ENCODE data around the gene ATP13A3.

ATP13A3 gene

GRCh38 chr3:194431554-194431953 lies 55.2 kb downstream of the ATP13A3 start:
- DNase-seq: no peak

GRCh38 chr3:194425399-194425798 lies 61.4 kb downstream of the ATP13A3 start:
- no peak for DNase-seq

GRCh38 chr3:194424953-194425352 lies 61.8 kb downstream of the ATP13A3 start:
- DNase-seq: no peak

- DNase-seq: no peak
These were observed 62.4 kb downstream of the ATP13A3 start for GRCh38 chr3:194424373-194424772.

- no peak for DNase-seq
These were observed 63.5 kb downstream of the ATP13A3 start for GRCh38 chr3:194423317-194423716.

GRCh38 chr3:194422188-194422587 lies 64.6 kb downstream of the ATP13A3 start:
- DNase-seq: no peak

GRCh38 chr3:194418671-194419070 lies 68.1 kb downstream of the ATP13A3 start:
- DNase-seq: no peak

- DNase-seq: no peak
These were observed 79.4 kb downstream of the ATP13A3 start for GRCh38 chr3:194407423-194407822.

GRCh38 chr3:194405766-194406165 lies 81.0 kb downstream of the ATP13A3 start:
- DNase-seq: no peak

- no peak for DNase-seq
These were observed 82.2 kb downstream of the ATP13A3 start for GRCh38 chr3:194404365-194405140.

- no peak for DNase-seq
These were observed 84.9 kb downstream of the ATP13A3 start for GRCh38 chr3:194401868-194402329.

GRCh38 chr3:194401346-194401745 lies 85.5 kb downstream of the ATP13A3 start:
- DNase-seq: no peak

GRCh38 chr3:194399874-194400411 lies 86.9 kb downstream of the ATP13A3 start:
- no peak for DNase-seq

GRCh38 chr3:194399166-194399565 lies 87.6 kb downstream of the ATP13A3 start, which contains the start of gene GP5:
Gene GP5 (minus strand): TSS chr3:194399266. CDS start chr3:194398282, 984 bp downstream.
- DNase-seq: no peak

GRCh38 chr3:194397757-194398312 lies 89.0 kb downstream of the ATP13A3 start:
- DNase-seq: peak; percentile 39

GRCh38 chr3:194396859-194397756 lies 89.7 kb downstream of the ATP13A3 start:
- peak; percentile 57 for DNase-seq

GRCh38 chr3:194396539-194396858 lies 90.3 kb downstream of the ATP13A3 start:
- DNase-seq: no peak

GRCh38 chr3:194395778-194396538 lies 90.8 kb downstream of the ATP13A3 start:
- peak; percentile 64 for DNase-seq

- no peak for DNase-seq
These were observed 91.6 kb downstream of the ATP13A3 start for GRCh38 chr3:194395212-194395611.

GRCh38 chr3:194392576-194392975 lies 94.2 kb downstream of the ATP13A3 start:
- no peak for DNase-seq

GRCh38 chr3:194390835-194391234 lies 96.0 kb downstream of the ATP13A3 start:
- no peak for DNase-seq

- no peak for DNase-seq
These were observed 97.5 kb downstream of the ATP13A3 start for GRCh38 chr3:194389269-194389668.
